ENCODE measurements around the gene UCHL3.

Gene UCHL3

DNA sequence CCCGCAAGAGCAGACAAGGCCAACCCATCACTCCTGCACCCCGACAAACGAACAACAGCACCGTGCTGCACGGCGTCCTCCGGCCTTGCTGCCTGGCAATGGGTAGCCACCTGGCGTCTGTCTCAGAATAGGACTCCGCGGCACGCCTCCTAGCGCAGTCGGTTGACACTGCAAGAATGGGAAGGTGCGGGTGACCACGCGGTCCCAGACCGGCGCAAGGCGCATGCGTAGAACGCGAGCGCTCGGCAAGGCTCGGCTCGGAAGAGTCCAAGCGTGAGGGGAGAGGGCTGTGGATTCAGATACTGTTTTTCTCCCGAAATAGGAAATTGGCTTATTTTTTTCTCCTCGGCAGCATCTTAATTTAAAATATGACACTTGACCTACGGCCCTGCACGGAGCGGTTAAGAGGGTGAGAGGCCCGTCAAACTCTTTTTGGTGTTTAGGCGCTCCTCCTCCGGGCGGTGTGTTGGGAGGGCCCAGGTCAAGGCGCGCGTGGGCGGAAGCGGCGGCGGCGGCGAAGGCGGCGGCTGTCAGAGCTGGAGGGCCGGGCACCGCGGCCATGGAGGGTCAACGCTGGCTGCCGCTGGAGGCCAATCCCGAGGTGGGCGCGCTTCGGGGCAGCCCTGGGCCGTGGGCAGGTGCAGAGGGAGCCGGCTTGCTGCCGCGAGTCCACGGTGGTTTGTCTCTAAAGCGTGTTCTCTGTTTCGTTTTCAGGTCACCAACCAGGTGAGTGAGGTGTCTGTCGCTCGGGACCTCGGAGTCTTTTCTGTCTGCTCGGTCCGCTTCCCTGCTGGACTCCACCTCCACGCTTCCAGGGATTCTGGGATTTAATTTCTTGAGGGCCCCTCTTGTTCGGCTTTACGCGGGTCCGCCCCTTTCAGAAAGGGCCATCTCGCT, at the start of gene UCHL3:
Gene UCHL3, plus strand, starts transcription at position 530 of the 897 bp plus-strand sequence. Its CDS starts 30 bp downstream, at position 560.
- no peaks in the 10 kb centered on the region for H3K27me3 Mint-ChIP-seq (ENCODE audit: low read depth)
- H3K36me3 Mint-ChIP-seq (ENCODE audit: low read depth), result peaks cover 14% of the 10 kb centered on the region
- TF ChIP-seq CTCF (IDR thresholded peaks at IDR 0.05; ENCODE audit: unreplicated experiment in 3 of 3), result peak; percentile 86 to 93 (median 89)
- peaks cover 13% of the 10 kb centered on the region for H3K4me1 Mint-ChIP-seq
- H3K4me3 Mint-ChIP-seq, result peak within 1 kb of the TSS; percentile 96 to 99 (median 97)
- peak within 1 kb of the TSS; percentile 98 to 99 (median 99) for H3K27ac Mint-ChIP-seq
- no peaks in the 10 kb centered on the region for H3K9me3 Mint-ChIP-seq

DNA sequence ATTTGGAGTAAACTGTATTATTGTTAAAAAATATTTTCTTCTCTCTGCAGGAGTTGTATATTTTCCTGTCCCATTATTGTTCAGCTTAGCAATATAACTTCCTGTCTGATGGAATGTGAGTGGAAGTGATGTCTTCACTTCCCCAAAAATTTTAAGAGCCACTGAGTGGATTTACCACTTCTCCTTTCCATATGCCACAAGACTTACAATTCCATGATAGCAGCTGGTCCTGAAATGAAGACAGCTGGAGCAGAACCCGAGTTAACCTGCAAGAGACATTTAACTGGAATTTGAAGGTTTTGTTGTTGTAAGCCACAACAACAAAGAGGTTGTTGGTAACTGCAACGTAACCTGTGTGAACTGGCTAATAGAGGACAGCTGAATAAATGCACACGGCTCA, 44.3 kb upstream of the UCHL3 start:
- Mint-ChIP-seq H3K27ac (no peak overlapping the region), H3K9me3 (no peaks in the 10 kb centered on the region), H3K36me3 (ENCODE audit: low read depth) (no peaks in the 10 kb centered on the region), H3K4me1 (no peaks in the 10 kb centered on the region), H3K27me3 (ENCODE audit: low read depth) (no peaks in the 10 kb centered on the region), H3K4me3 (no peak overlapping the region)
- no peak for TF ChIP-seq CTCF (IDR thresholded peaks at IDR 0.05; ENCODE audit: unreplicated experiment in 3 of 3)

- Mint-ChIP-seq H3K4me1 (no peaks in the 10 kb centered on the region), H3K4me3 (no peak overlapping the region), H3K27ac (no peak overlapping the region), H3K36me3 (ENCODE audit: low read depth) (no peaks in the 10 kb centered on the region), H3K9me3 (no peaks in the 10 kb centered on the region), H3K27me3 (ENCODE audit: low read depth) (no peaks in the 10 kb centered on the region)
- no peak for TF ChIP-seq CTCF (IDR thresholded peaks at IDR 0.05; ENCODE audit: unreplicated experiment in 3 of 3)
These were observed 43.6 kb upstream of the UCHL3 start for GRCh38 chr13:75506018-75506417.

GRCh38 chr13:75507027-75508001, 42.3 kb upstream of the UCHL3 start:
- Mint-ChIP-seq H3K27me3 (ENCODE audit: low read depth) (no peaks in the 10 kb centered on the region), H3K9me3 (no peaks in the 10 kb centered on the region), H3K4me3 (no peak overlapping the region), H3K27ac (no peak overlapping the region), H3K36me3 (ENCODE audit: low read depth) (no peaks in the 10 kb centered on the region), H3K4me1 (no peaks in the 10 kb centered on the region)
- no peak for TF ChIP-seq CTCF (IDR thresholded peaks at IDR 0.05; ENCODE audit: unreplicated experiment in 3 of 3)

DNA sequence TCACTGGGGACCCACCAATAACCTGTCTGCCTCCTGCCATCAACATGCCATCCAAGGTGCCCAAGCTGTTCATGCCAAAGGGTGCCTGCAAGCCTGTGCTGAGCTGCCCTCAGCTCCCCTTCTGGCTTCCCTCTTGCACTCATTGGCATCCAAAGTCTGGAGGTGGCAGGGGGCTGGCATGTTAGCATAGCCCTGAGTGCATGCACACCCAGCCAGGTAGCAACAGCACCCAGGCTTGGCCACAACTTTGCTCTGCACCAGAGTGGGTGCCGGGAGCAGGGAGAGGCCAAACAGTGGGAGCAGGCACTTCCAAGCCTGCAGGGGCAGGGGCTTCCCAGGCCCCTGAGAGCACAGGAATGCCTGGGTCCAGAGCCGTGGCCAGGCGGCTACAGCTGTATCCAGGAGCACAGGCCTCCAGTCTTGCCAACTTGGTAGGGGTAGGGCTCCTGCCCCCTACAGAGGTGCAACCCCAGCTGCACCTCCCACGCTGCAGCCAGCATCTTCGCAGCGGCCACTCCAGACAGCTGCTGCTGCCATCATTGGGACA, 41.5 kb upstream of the UCHL3 start:
- Mint-ChIP-seq H3K36me3 (ENCODE audit: low read depth) (no peaks in the 10 kb centered on the region), H3K9me3 (no peaks in the 10 kb centered on the region), H3K4me1 (no peaks in the 10 kb centered on the region), H3K4me3 (no peak overlapping the region), H3K27me3 (ENCODE audit: low read depth) (no peaks in the 10 kb centered on the region), H3K27ac (no peak overlapping the region)
- TF ChIP-seq CTCF (IDR thresholded peaks at IDR 0.05; ENCODE audit: unreplicated experiment in 3 of 3), result no peak

Data from nephron (organoid).